HG03432 (cell line): ENCODE data around the gene VWA8.
"Not testable (repeated sequence)": the region's sequence is repeated elsewhere in the genome, so short reads cannot be mapped to it uniquely, and the experiment has no call there.

Source experiments
- ATAC-seq: cut with Tn5 transposase; IDR thresholded peaks from one replicate; pipeline ENCODE4 v1.9.1; 2021; ENCODE audit warnings: mild to moderate bottlenecking, moderate library complexity; ENCODE audit not compliant: unreplicated experiment

VWA8 gene

GRCh38 chr13:41599619-41600018, 361.3 kb downstream of the VWA8 start:
- no peak for ATAC-seq

GRCh38 chr13:41597348-41598041, 363.4 kb downstream of the VWA8 start:
- no peak for ATAC-seq

- no peak for ATAC-seq
Observed at GRCh38 chr13:41596190-41596589, 364.7 kb downstream of the VWA8 start.

GRCh38 chr13:41595298-41595697, 365.6 kb downstream of the VWA8 start:
- ATAC-seq = no peak

GRCh38 chr13:41590643-41591042, 370.3 kb downstream of the VWA8 start:
- no peak for ATAC-seq

GRCh38 chr13:41590122-41590521, 370.8 kb downstream of the VWA8 start:
- no peak for ATAC-seq

- no peak for ATAC-seq
Observed at GRCh38 chr13:41589434-41589833, 371.5 kb downstream of the VWA8 start.

- no peak for ATAC-seq
Observed at GRCh38 chr13:41588899-41589298, 372.0 kb downstream of the VWA8 start.

GRCh38 chr13:41588448-41588847, 372.5 kb downstream of the VWA8 start:
- no peak for ATAC-seq

- no peak for ATAC-seq
Observed at GRCh38 chr13:41587490-41587889, 373.4 kb downstream of the VWA8 start.

GRCh38 chr13:41586216-41586615, 374.7 kb downstream of the VWA8 start:
- no peak for ATAC-seq

GRCh38 chr13:41582027-41582463, 378.9 kb downstream of the VWA8 start:
- no peak for ATAC-seq

- ATAC-seq = no peak
Observed at GRCh38 chr13:41580345-41580744, 380.6 kb downstream of the VWA8 start.

- ATAC-seq = no peak
Observed at GRCh38 chr13:41579881-41580280, 381.0 kb downstream of the VWA8 start.

GRCh38 chr13:41579168-41579567, 381.7 kb downstream of the VWA8 start:
- no peak for ATAC-seq

GRCh38 chr13:41578371-41578770, 382.5 kb downstream of the VWA8 start:
- no peak for ATAC-seq

GRCh38 chr13:41577436-41577835, 383.5 kb downstream of the VWA8 start:
- no peak for ATAC-seq

GRCh38 chr13:41573640-41574039, 387.3 kb downstream of the VWA8 start:
- not testable (repeated sequence) for ATAC-seq

GRCh38 chr13:41571817-41572340, 389.0 kb downstream of the VWA8 start:
- ATAC-seq = not testable (repeated sequence)

GRCh38 chr13:41568972-41569351, 391.9 kb downstream of the VWA8 start:
- ATAC-seq = no peak

- ATAC-seq = no peak
Observed at GRCh38 chr13:41568143-41568971, 392.6 kb downstream of the VWA8 start.

- no peak for ATAC-seq
Observed at GRCh38 chr13:41567363-41567762, 393.5 kb downstream of the VWA8 start.
